Pancreas (tissue), 10 donors: ENCODE data around the gene TOMM20. TPM values are rescaled to one million over a fixed set of nuclear protein-coding genes. Genes with fewer than 3 reads are reported as not detected.

Experiments used
- ATAC-seq, 4 donors: fragments of 200-7000 bp; cut with Tn5 transposase; one replicate each; pipeline versions ENCODE4 v1.8.0 to v1.9.1; 2020; ENCODE audit warnings: mild to moderate bottlenecking in 4 of 4, moderate library complexity in 4 of 4
- DNase-seq, 6 donors: peaks; one replicate each; pipeline ENCODE4 v3.0.0-alpha.2; 2020
- FAIRE-seq: peaks from 2 replicates; lab custom pipeline; 2012; peaks lifted over from hg19 to GRCh38; lab: Jason Lieb, UNC
- H3K27ac ChIP-seq, 4 donors: fragments of 200-600 bp; sonication (generic); 1 replicate in 3 of 4; 2 replicates in 1 of 4; pipeline versions ENCODE4 v1.5.0 to v1.8.0; 2020
- H3K27me3 ChIP-seq, 4 donors: fragments of 200-600 bp; one replicate each; pipeline ENCODE4 v1.8.0; 2021
- H3K36me3 ChIP-seq, 3 donors: fragments of 200-600 bp; sonication (generic) in 1 of 3; one replicate each; pipeline versions ENCODE4 v1.5.0 to v1.8.0; 2020 to 2021
- H3K4me1 ChIP-seq, 3 donors: fragments of 200-600 bp; one replicate each; pipeline ENCODE4 v1.8.0; 2021
- H3K4me3 ChIP-seq, 4 donors: fragments of 200-600 bp; sonication (generic) in 2 of 4; one replicate each; pipeline versions ENCODE4 v1.5.0 to v1.8.0; 2020 to 2021
- H3K9me3 ChIP-seq, 4 donors: fragments of 200-600 bp; one replicate each; pipeline ENCODE4 v1.8.0; 2021
- CTCF ChIP-seq, 4 donors: fragments of 200-600 bp; sonication (generic) in 3 of 4; IDR thresholded peaks; one replicate each; pipeline versions ENCODE4 v1.5.0 to v1.8.0; 2021; ENCODE audit warnings: antibody characterized with exemption in 4 of 4
- WGBS, 2 donors: extraction: QIAGEN DNeasy Blood & Tissue Kit; methylation state at CpG; one replicate each; pipeline ENCODE4 v1.1.7; 2013; 5-methylcytosine and 5-hydroxymethylcytosine counted together
- intact Hi-C, 3 donors: fragments of 100-400 bp; cut with DNase I; formaldehyde crosslinking; loops; one replicate each; pipeline versions ENCODE4 v1.11.1 to v1.14.2; 2022
- polyA plus RNA-seq, 2 donors: library from polyadenylated mRNA; stranded (reverse); fragments of 200-250 nt; gene quantifications; one replicate each; pipeline ENCODE4 v1.2.3, GENCODE V29; 2013
- total RNA-seq, 6 donors: library from RNA; stranded (reverse); fragmentation: NEBNext Ultra II Directional in 4 of 6; extraction: Animal tissue kit (Norgen Biotek cat#: 25700) in 4 of 6; gene quantifications; one replicate each; pipeline versions ENCODE4 v1.2.1 to v1.2.4, GENCODE V29; 2021 to 2023
- donor health status: healthy with polysubstance abuse.
- donor health status: DM: no; HTN: no; CAD: no; lungs with moderate emphysema.
- donor health status: DM: no; HTN: no; CAD: no.
- donor health status: control.
- donor health status: control.
- donor health status: Bipolar disorder and iron deficiency.
- donor health status: DM: yes; HTN: yes; CAD: no.
- donor health status: DM: no; HTN: no; CAD: no.
- donor health status: DM: no; HTN: no; CAD: no.
- donor health status: DM: yes; HTN: yes; CAD: no.

The TOMM20 gene
- total and polyA plus RNA-seq, 8 donors, result 37.7 to 106 (median 79.4) TPM

DNA sequence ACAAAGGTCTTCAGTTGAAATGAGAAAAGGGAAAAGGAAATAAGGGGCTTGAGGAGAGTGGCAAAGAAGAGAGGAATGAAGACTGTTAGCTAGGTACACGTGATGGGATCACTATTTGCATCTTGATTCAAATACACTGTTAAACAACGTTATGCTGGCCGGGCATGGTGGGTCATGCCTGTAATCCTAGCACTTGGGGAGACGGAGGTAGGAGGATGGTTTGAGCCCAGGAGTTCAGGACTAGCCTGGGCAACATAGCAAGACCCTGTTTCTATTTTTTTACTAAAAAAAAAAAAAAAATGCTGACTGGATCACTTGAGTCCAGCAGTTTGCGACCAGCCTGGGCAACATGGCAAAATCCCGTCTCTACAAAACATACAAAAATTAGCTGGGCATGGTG lies 30.0 kb upstream of the TOMM20 start:
- ATAC-seq (no peak), FAIRE-seq (no peak), DNase-seq (no peak)
- Histone ChIP-seq H3K36me3 (peaks cover 0 to 14% (median 3%) of the 10 kb centered on the region in 3 donors), H3K27ac (no peak overlapping the region), H3K4me3 (no peak overlapping the region), H3K9me3 (no peaks in the 10 kb centered on the region), H3K27me3 (no peaks in the 10 kb centered on the region), H3K4me1 (peaks cover 0 to 10% (median 6%) of the 10 kb centered on the region in 3 donors)
- intact Hi-C loops, result no loop called here
- 88 to 89% methylated on average over 6 of the region's 6 CpGs for WGBS, 2 donors
- TF ChIP-seq CTCF (IDR thresholded peaks at IDR 0.05), result no peak

DNA sequence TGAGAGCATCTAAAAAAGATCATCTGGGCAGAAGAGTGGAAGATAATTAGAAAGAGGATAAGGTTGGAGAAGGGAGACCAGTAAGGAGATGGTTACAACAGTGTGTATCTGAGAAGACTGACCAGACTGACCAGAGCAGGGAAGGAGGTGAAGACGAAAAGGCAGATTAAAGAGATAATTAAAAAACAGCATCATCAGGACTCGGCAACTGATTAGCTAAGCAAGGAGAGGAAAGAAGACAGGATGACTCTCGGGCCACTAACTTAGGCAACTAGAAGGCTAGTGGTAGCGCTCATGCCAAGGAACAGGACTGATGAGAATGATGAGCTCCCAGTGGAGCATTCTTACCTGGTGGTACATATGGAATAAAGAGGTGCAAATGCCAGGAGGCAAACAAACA lies 28.5 kb upstream of the TOMM20 start:
- peaks cover 0 to 10% (median 6%) of the 10 kb centered on the region in 3 donors for H3K4me1 ChIP-seq
- no peaks in the 10 kb centered on the region for H3K27me3 ChIP-seq
- H3K4me3 ChIP-seq, result no peak overlapping the region
- intact Hi-C loops, result no loop called here
- WGBS, 2 donors, result 91 to 94% methylated on average over 4 of the region's 4 CpGs
- no peak for FAIRE-seq
- H3K27ac ChIP-seq, result no peak overlapping the region
- H3K36me3 ChIP-seq, result peaks cover 0 to 25% (median 6%) of the 10 kb centered on the region in 3 donors
- no peak for TF ChIP-seq CTCF (IDR thresholded peaks at IDR 0.05)
- H3K9me3 ChIP-seq, result no peaks in the 10 kb centered on the region
- no peak for ATAC-seq
- DNase-seq, result no peak

- DNase-seq, result no peak
- ATAC-seq, result no peak
- no peak overlapping the region for H3K27ac ChIP-seq
- H3K9me3 ChIP-seq, result no peaks in the 10 kb centered on the region
- peaks cover 0 to 29% (median 6%) of the 10 kb centered on the region in 3 donors for H3K36me3 ChIP-seq
- H3K27me3 ChIP-seq, result no peaks in the 10 kb centered on the region
- intact Hi-C loops, result no loop called here
- H3K4me1 ChIP-seq, result peaks cover 0 to 10% (median 6%) of the 10 kb centered on the region in 3 donors
- no peak for FAIRE-seq
- no peak for TF ChIP-seq CTCF (IDR thresholded peaks at IDR 0.05)
- WGBS, 2 donors, result 78 to 90% methylated on average over 4 of the region's 4 CpGs
- no peak overlapping the region for H3K4me3 ChIP-seq
Measured at GRCh38 chr1:235156740-235157139, 28.1 kb upstream of the TOMM20 start.

- FAIRE-seq (no peak), ATAC-seq (no peak), DNase-seq (no peak)
- no peak for TF ChIP-seq CTCF (IDR thresholded peaks at IDR 0.05)
- intact Hi-C loops, result no loop called here
- WGBS, 2 donors, result 80 to 90% methylated on average over 3 of the region's 3 CpGs
- H3K27me3 ChIP-seq, result no peaks in the 10 kb centered on the region
- H3K4me3 ChIP-seq, result no peak overlapping the region
- H3K4me1 ChIP-seq, result peaks cover 0 to 10% (median 6%) of the 10 kb centered on the region in 3 donors
- H3K9me3 ChIP-seq, result no peaks in the 10 kb centered on the region
- no peak overlapping the region for H3K27ac ChIP-seq
- peaks cover 0 to 30% (median 6%) of the 10 kb centered on the region in 3 donors for H3K36me3 ChIP-seq
Measured at GRCh38 chr1:235156265-235156664, 27.6 kb upstream of the TOMM20 start.

- Histone ChIP-seq H3K4me3 (no peak overlapping the region), H3K4me1 (no peaks in the 10 kb centered on the region), H3K27me3 (no peaks in the 10 kb centered on the region), H3K27ac (no peak overlapping the region), H3K9me3 (no peaks in the 10 kb centered on the region), H3K36me3 (peaks cover 0 to 39% (median 6%) of the 10 kb centered on the region in 3 donors)
- intact Hi-C loops, result no loop called here
- no peak for ATAC-seq
- no peak for TF ChIP-seq CTCF (IDR thresholded peaks at IDR 0.05)
- DNase-seq, result no peak
- FAIRE-seq, result no peak
Measured at GRCh38 chr1:235152235-235152634, 23.6 kb upstream of the TOMM20 start.
